Measurements from ENCODE around the gene COLEC12. TPM values are rescaled to one million over a fixed set of nuclear protein-coding genes. Genes with fewer than 3 reads are reported as not detected.

Gene COLEC12
- total RNA-seq, 3 donors from 2014 or later, result 2.4 to 12.1 (median 4.7) TPM

- ATAC-seq, result no peak
- Histone ChIP-seq H3K9me3 (no peaks in the 10 kb centered on the region), H3K4me3 (no peak overlapping the region), H3K4me1 (ENCODE audit: low read depth) (no peaks in the 10 kb centered on the region), H3K36me3 (ENCODE audit: low read depth) (no peaks in the 10 kb centered on the region)
- no peak for DNase-seq
- TF ChIP-seq, protein P1, sequence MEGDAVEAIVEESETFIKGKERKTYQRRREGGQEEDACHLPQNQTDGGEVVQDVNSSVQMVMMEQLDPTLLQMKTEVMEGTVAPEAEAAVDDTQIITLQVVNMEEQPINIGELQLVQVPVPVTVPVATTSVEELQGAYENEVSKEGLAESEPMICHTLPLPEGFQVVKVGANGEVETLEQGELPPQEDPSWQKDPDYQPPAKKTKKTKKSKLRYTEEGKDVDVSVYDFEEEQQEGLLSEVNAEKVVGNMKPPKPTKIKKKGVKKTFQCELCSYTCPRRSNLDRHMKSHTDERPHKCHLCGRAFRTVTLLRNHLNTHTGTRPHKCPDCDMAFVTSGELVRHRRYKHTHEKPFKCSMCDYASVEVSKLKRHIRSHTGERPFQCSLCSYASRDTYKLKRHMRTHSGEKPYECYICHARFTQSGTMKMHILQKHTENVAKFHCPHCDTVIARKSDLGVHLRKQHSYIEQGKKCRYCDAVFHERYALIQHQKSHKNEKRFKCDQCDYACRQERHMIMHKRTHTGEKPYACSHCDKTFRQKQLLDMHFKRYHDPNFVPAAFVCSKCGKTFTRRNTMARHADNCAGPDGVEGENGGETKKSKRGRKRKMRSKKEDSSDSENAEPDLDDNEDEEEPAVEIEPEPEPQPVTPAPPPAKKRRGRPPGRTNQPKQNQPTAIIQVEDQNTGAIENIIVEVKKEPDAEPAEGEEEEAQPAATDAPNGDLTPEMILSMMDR (IDR thresholded peaks at IDR 0.05), result no peak
- intact Hi-C loops (cut with DNase I, micrococcal nuclease), result no loop called here
Observed at GRCh38 chr18:334575-335132, 165.8 kb downstream of the COLEC12 start.

DNA sequence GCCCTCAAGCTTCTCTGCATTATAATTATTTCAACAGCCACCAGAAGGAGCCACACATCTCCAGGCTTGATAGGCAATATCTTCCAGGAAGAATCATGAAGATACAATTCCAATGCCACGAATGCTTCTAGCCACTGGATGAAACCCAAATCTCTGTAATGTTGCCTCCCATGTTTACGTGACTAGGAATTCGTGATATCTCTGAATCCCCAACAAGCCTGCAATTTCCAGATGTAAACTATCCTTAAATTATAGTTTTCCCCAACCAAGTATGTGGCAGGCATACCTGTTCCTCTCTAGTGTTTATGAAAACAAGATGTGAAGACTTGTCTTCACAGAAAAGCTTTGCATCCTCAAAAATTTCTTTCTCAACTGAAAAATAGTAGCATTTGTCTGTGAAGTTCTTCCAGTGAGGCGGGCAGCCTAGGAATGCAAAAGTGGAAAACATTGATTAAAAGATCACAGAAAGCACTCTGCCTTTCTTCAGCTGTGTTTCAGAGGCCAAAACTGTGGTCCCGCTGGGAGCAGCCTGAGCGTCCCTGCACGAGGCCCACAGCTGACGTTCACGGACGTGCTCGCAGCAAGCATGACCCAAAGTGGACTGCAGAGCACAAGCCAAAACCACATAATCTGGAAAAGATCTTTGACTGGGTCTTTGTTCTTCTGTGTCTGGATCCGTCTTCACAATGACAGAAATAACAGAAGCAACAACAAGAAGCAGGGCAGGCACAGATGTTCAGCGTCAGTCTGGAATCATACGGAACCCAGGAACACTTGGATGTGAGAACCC is 167.6 kb downstream of the COLEC12 start:
- intact Hi-C loops (cut with DNase I, micrococcal nuclease), result no loop called here
- no peak overlapping the region for H3K4me3 ChIP-seq
- TF ChIP-seq, protein P1 (IDR thresholded peaks at IDR 0.05), result no peak
- H3K9me3 ChIP-seq, result no peaks in the 10 kb centered on the region
- DNase-seq, result peak in 1 of 3 donors; percentile 26
- no peaks in the 10 kb centered on the region for H3K36me3 ChIP-seq (ENCODE audit: low read depth)
- no peaks in the 10 kb centered on the region for H3K4me1 ChIP-seq (ENCODE audit: low read depth)
- no peak for ATAC-seq

DNA sequence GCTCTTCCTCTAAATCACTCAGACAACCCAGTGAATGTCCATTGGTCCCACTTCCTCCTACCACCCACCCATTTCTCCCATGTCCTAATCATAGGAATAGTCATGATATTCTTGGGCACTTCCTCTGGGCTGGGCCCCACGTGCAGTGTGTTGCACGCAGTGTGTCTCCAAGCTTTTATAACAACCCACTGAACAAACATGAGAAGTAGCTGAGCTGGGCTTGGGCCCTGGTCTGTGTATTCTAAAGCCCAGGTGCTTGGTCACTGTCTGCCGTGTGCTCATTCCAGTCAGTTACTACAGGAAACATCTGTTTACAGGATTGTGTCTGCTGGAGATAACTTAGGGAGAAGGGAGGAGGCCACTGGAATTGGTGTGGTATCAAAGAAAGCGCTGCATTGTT is 168.5 kb downstream of the COLEC12 start:
- Histone ChIP-seq H3K36me3 (ENCODE audit: low read depth) (no peaks in the 10 kb centered on the region), H3K4me1 (ENCODE audit: low read depth) (no peaks in the 10 kb centered on the region), H3K9me3 (no peaks in the 10 kb centered on the region), H3K4me3 (no peak overlapping the region)
- intact Hi-C loops (cut with DNase I, micrococcal nuclease), result no loop called here
- peak in 1 of 3 donors; percentile 10 for DNase-seq
- TF ChIP-seq, protein P1 (IDR thresholded peaks at IDR 0.05), result no peak
- ATAC-seq, result no peak

GRCh38 chr18:331221-331821 is 169.2 kb downstream of the COLEC12 start:
- Histone ChIP-seq H3K4me1 (ENCODE audit: low read depth) (no peaks in the 10 kb centered on the region), H3K36me3 (ENCODE audit: low read depth) (no peaks in the 10 kb centered on the region), H3K9me3 (no peaks in the 10 kb centered on the region), H3K4me3 (no peak overlapping the region)
- TF ChIP-seq, protein P1 (IDR thresholded peaks at IDR 0.05), result no peak
- ATAC-seq (no peak), DNase-seq (no peak)
- intact Hi-C loops (cut with DNase I, micrococcal nuclease), result no loop called here

- intact Hi-C loops (cut with DNase I, micrococcal nuclease), result loop anchor here in 1 of 2 donors (10.0 kb wide), 1 partner anchor 56 kb away; no protein-coding TSS in a partner anchor
- DNase-seq (no peak), ATAC-seq (no peak)
- Histone ChIP-seq H3K4me3 (no peak overlapping the region), H3K36me3 (ENCODE audit: low read depth) (no peaks in the 10 kb centered on the region), H3K4me1 (ENCODE audit: low read depth) (no peaks in the 10 kb centered on the region), H3K9me3 (no peaks in the 10 kb centered on the region)
- TF ChIP-seq, protein P1 (IDR thresholded peaks at IDR 0.05), result no peak
Observed at GRCh38 chr18:328928-329327, 171.6 kb downstream of the COLEC12 start.
